Renal cortex interstitium (tissue), 15 donors: Measurements from ENCODE around the gene SMCHD1. TPM values are rescaled to one million over a fixed set of nuclear protein-coding genes. Genes with fewer than 3 reads are reported as not detected.

ENCODE experiments used
- DNase-seq, 11 donors: peaks; one replicate each; pipeline ENCODE4 v3.0.0-alpha.2; 2013; ENCODE audit warnings: low read depth in 9 of 11, low spot score in 4 of 11; ENCODE audit errors: extremely low read depth in 1 of 11
- long read RNA-seq, 16 experiments: transcript quantifications; one replicate each; lab custom pipeline, GENCODE V29; 2026
- polyA plus RNA-seq, 3 donors: library from polyadenylated mRNA; unstranded; fragments of 120-200 nt; gene quantifications; one replicate each; pipeline ENCODE4 v1.2.1, GENCODE V29; 2013; ENCODE audit not compliant: insufficient read length in 3 of 3

Gene SMCHD1
- 10 to 100 TPM; 62.5 to 77.0 (median 75.9) TPM for polyA plus RNA-seq
- long read RNA-seq, donor 1, partial matches to known transcripts = 6 of 6 reads
- long read RNA-seq, donor 1, other reads (novel, unspliced or antisense) = 0 of 6 reads
- long read RNA-seq, donor 2 = 0 reads
- long read RNA-seq, donor 3, partial matches to known transcripts = 48 of 49 reads
- long read RNA-seq, donor 3, other reads (novel, unspliced or antisense) = 0 of 49 reads
- long read RNA-seq, donor 4, partial matches to known transcripts = 0 of 2 reads
- long read RNA-seq, donor 4, other reads (novel, unspliced or antisense) = 0 of 2 reads
- long read RNA-seq, donor 5 = 0 reads
- long read RNA-seq, donor 6, partial matches to known transcripts = 16 of 17 reads
- long read RNA-seq, donor 6, other reads (novel, unspliced or antisense) = 0 of 17 reads
- long read RNA-seq, donor 7, partial matches to known transcripts = 49 of 51 reads
- long read RNA-seq, donor 7, other reads (novel, unspliced or antisense) = 0 of 51 reads
- long read RNA-seq, donor 8 = 0 reads
- long read RNA-seq, donor 9, partial matches to known transcripts = 15 of 16 reads
- long read RNA-seq, donor 9, other reads (novel, unspliced or antisense) = 0 of 16 reads
- long read RNA-seq, donor 10, partial matches to known transcripts = 30 of 33 reads
- long read RNA-seq, donor 10, other reads (novel, unspliced or antisense) = 0 of 33 reads
- long read RNA-seq, donor 11, partial matches to known transcripts = 23 of 25 reads
- long read RNA-seq, donor 11, other reads (novel, unspliced or antisense) = 0 of 25 reads
- long read RNA-seq, donor 12 = 0 reads
- long read RNA-seq, donor 13 = 0 reads
- long read RNA-seq, donor 14, partial matches to known transcripts = 13 of 13 reads
- long read RNA-seq, donor 14, other reads (novel, unspliced or antisense) = 0 of 13 reads
- long read RNA-seq, donor 15, partial matches to known transcripts = 6 of 6 reads
- long read RNA-seq, donor 15, other reads (novel, unspliced or antisense) = 0 of 6 reads
- long read RNA-seq, donor 16, partial matches to known transcripts = 56 of 58 reads
- long read RNA-seq, donor 16, other reads (novel, unspliced or antisense) = 0 of 58 reads

DNA sequence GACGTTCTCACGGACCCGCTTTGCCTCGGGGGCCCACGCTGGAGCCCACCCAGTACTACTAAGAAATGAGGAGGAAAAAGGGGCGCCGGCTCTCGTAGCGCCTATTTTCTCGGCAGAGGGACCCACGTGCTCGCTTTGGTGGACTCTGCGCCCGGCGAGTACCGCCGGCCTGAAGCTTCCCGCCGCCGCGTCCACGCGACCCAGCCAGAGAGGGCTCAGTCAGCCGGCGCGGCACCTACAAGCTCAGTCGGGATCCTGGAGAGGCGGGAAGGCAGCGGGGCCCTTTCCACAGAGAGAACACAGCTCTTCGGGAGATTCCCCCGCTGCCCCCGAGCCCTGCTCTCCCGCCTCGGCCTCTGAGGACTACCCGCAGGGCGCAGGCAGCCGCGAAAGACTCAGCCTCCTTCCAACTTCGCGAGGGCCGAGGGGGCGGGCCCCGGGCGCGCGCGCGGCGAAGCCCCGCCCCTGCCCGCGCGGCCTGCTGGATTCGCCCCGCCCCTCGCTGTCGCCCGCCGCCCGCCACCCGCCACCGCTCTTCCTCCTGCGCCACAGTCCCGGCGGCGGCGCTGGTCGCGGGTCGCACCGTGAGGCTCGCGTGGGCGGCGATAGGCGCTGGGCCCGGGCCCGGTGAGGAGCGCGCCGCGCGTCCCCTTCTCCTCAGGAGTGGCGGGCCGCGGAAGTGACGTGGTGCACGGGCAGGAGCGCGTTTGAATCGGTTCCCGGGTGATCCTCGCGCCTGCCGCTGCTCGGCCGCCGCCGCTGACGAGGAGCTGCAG lies at the start of gene SMCHD1:
Gene SMCHD1, plus strand, starts transcription at position 549 of the 776 bp plus-strand sequence. CDS start 350 bp downstream, outside the sequence.
- DNase-seq = peak in 9 of 11 donors; percentile 49 to 80 (median 75)

DNA sequence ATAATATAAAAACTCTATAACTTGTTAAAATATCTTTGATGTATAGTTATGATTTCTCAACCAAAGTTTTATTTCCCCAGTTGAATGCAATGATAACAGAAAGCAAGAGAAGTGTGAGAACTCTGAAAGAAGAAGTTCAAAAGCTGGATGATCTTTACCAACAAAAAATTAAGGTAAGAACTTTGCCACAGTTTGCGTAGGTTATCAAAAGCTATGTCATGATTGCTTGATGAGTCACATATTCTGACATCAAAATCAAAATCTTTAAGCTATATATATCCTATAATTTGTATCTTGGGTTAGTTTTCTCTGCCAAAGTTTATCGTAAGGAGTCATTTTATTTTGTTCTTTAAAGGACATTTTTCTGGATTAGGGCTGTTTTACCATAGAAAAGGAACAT lies 49.2 kb upstream of the SMCHD1 start:
- no peak for DNase-seq

DNA sequence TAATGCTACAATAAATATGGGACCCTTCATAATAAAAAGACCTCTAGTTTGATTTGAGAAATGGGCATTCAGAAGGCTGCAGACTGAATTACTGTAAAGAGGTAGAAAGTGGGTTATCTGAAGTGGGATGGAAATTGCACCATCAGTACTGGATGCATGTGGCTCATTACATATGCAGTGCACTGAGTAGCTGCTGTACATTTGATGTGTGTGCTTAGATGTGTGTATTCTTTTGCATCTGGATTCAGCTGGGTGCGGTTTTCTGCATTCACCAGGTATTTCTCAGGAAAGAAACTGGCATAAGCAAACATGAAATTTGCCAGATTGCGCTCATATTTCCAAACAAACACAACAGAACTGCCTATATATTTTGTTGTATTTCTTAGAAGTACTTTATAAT lies 45.9 kb upstream of the SMCHD1 start:
- no peak for DNase-seq

DNA sequence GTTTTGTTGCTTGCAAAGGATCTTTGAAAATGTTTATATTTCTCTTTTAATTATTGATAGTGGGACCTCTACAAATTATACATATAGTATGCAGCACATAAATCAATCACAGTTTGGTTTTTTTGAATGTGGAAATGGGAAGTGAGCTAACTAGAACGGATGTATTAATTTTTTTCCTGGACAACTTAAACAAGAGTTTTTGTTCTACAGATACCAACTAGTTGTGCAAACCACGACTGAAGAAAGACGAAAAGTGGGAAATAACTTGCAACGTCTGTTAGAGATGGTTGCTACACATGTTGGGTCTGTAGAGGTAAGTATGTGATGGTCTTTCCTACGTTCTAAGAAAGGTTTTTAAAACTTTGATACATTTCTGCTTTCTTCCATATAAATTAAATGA lies 45.0 kb upstream of the SMCHD1 start:
- no peak for DNase-seq

DNA sequence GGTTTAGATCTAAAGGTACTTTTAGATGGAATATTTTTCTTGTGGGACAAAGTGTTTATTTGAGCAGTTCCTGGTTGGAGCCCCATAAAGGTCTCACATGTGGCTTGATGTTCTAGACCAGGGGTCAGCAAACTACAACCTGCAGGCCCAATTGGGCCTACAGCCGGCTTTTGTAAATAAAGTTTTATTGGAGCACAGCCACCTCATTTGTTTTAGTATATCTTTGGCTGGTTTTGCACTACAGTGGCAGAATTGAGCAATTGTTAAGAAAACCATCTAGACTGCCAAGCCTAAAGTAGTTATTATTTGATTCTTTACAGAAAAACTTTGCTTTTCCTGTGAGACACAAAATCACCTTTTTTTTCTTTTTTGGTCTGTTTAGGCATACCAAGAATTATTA lies 42.5 kb upstream of the SMCHD1 start:
- DNase-seq = no peak

DNA sequence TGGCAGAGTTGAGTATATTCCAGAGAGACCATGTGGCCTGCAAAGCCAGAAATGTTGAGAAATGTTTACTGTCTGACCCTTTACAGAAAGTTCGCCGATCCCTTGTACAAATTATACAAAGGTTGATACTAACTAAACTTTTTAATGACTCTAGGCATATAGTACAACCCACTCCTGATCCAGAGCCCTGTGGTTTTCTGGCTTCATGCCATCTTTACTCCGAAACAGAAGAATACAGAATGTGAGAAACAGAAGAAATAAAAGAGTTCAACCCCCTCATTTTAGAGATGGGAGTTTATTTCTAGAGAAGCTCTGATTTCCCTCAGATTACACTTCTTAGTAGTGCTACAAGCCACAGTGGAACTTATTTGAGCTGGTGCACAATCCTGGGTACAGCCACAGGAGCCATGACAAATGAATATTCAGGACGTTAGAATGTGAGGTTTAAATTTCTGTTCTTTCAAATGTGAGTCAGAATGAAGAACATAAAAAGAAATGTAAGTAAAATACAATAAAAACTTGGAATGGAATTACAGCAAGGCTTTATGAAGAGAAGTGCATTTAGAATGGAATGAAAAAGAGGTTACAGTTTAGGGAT lies 38.0 kb upstream of the SMCHD1 start:
- DNase-seq = no peak

DNA sequence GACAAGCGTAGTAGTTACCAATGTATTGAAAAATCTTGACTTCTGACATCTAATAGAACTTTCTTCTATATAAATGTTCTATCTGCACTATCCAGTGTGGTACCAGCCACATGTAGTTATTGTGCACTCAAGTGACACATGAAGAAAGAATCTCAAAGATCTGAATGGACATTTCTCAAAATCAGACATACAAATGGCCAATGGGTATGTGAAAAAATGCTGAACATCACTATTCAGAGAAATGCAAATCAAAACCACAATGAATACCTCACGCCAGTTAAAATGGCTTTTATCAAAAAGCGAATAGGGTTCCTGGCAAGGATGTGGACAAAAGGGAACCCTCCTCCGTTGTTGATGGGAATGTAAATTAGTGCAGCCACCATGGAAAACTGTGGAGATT lies 37.5 kb upstream of the SMCHD1 start:
- DNase-seq = no peak

DNA sequence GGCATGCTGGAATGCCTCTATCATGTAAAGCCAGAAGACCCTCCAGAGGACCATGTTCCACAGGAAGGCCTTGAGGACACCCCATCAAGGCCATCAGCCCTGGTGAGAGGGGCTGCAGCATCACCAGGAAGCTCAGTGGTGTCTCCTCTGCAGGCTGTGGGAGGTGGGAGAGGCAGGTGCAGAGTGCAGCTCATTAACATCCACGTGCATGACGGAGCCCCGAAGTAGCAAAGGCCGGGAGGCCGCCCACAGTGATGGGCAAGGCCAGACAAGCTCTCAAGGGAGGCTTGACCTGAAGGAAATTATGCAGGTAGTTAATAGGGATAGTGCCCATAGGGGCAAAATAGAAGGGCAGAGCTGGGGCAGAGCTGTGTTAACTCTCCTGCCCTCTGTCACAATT lies 30.3 kb upstream of the SMCHD1 start:
- no peak for DNase-seq

DNA sequence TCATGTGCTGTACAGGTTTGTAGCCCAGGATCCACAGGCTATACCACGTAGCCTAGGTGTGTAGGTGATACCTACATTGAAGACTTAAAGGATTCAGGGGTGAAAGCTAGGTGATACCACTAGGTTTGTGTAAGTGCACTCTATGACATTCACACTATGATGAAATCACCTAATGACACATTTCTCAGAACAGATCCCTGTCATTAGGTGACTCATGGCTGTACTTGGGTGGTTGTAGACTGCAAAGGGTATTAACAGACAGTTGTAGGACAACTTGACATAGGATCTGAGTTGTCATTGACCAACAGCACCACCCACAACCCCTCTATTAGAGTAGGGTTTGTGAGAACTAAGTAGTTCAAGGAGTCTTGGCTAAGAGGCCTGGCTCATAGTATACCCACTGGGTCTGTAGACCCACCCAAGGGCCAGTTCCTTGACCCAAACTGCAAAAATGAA lies 27.7 kb upstream of the SMCHD1 start:
- DNase-seq = no peak

DNA sequence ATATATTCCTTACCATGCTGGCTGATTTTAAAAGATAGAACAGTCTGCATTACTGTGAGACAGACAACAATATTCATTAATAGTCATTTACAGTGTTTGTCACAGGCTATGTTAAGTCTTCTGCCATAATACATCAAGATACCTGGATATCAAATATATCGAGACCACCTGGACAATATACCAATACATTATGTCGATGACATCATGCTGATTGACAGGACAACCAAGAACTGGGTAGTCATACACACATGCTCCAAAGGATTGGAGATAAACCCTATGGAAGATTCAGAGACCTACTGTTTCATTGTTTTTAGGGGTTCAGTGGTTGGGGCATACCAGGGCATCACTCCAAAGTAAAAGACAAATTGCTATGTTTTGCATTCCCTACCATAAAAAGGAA lies 26.5 kb upstream of the SMCHD1 start:
- no peak for DNase-seq

DNA sequence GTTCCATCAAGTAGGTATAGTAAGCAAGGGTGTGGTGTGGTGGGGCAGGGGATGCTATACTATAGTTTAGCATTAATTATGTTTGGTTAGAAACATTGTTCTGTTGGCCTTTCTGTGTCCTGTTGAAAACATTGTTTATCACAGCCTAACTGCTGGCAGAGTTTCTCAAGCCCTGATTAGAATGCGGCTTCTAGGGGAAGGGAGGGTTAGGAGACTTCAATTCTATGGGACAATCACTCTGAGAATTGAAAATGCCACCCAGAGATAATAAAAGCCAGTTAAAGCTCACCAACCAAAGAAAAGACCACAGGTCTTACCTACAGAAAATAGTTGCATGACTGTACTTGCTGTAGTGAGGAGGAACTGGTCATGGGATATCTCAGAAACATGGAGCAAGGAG lies 19.9 kb upstream of the SMCHD1 start:
- no peak for DNase-seq

DNA sequence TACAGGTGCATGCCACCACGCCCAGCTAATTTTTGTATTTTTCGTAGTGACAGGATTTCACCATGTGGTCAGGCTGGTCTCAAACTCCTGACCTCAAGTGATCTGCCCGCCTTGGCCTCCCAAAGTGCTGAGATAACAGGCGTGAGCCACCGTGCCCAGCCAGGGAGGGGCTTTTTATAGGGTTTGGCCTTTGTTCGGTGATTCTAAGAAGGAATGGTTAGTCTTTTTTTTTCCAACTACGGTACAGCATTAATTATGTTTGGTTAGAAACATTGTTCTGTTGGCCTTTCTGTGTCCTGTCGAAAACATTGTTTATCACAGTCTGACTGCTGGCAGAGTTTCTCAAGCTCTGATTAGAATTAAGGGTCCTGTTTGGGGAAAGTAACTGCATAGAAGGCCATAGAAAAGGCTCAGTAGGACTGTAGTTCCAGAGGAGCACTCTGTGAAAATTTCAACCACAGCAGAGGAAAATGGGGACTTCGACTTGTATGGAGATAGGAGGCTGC lies 19.3 kb upstream of the SMCHD1 start:
- DNase-seq = peak in 6 of 11 donors; percentile 12 to 24 (median 14)

DNA sequence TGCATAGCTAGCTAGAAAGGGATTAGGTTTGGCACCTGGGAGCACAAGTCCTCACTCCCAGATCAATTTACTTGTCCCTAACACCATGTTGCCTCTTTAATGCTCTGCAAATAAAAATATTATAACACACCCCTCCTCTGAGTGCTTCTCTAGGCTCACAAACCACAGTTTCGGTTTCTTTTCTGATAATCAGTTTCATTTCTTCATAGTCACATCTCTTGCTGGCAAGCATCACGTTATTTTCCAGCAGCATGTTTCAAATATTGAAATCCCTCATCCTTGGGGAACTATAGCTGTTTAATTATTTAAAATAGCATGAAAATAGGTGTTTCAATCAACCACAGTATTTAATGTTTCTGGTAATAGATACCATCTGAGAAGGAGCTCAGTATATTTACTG lies 13.9 kb upstream of the SMCHD1 start:
- DNase-seq = no peak

DNA sequence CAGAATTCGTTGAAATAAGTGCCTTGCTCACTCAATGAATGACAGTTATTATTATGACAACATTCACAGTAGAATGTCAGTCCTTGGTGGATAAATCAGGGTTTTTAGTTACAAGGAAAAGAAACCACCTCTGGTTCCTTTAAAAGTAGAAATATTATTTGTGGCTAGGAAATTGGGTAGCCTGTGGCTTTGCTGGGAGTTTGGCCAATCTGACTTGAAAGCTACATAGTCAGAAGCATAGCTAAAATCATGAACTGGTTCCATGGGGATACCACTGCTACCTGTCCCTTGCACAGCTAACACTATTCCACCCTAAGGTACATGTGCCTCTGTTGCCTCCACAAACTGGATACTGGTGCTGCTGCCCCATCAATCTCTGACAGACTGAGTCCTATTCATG lies 12.8 kb upstream of the SMCHD1 start:
- DNase-seq = no peak

DNA sequence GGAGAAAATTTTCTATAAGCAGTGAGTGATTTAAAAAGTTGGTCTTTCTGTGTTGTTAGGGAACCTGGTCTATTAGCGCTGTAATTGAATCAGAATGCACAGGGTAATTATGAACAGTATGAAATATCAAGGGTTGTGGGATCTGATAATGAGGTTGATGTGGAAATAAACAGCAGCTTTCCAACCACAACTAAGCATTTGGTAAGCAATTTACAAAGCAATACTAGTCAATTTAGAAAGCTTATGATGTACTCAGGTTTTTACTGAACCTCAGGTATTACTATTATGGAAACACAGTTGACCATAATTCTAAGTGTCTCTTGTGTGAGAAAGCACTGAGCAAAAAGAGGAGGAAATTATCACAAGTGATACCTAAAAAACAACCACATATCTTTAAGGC lies 11.0 kb upstream of the SMCHD1 start:
- DNase-seq = no peak

DNA sequence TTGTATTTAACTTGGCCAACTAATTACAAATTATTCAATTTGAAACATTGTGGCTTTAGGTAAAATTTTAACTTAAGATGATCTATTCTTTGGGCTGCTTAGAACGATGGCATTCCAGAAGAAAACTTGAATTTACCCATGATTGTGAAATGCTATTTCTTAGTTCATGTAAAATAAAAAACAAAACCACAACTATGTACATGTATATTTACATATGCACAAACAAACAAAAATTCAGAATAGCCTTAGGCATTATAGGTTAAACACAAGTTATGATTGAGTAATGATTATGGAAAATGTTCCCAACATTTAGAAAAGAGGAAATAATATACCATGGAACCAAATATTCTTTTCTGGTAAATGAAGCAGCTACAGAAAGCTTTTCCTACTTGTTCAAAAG lies 3.5 kb upstream of the SMCHD1 start:
- DNase-seq = no peak

DNA sequence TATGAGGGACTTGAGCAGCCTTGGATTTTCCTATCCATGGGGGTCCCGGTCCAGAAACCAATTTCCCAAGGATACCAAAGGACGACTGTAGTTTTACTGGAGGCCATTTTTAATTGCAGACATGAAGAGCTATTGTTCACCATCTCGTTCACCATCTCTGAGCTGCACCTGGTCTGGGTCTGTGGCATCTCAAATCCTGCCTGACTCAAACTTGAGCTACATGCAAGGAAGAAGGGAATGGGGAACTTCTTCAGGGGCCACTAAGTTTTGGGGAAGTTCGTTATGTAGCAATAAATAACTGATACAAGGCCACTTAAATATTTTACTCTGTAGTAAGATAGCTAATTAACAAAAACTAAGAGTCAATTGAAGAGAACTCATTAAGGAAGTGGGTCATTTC lies 2.1 kb upstream of the SMCHD1 start:
- no peak for DNase-seq

DNA sequence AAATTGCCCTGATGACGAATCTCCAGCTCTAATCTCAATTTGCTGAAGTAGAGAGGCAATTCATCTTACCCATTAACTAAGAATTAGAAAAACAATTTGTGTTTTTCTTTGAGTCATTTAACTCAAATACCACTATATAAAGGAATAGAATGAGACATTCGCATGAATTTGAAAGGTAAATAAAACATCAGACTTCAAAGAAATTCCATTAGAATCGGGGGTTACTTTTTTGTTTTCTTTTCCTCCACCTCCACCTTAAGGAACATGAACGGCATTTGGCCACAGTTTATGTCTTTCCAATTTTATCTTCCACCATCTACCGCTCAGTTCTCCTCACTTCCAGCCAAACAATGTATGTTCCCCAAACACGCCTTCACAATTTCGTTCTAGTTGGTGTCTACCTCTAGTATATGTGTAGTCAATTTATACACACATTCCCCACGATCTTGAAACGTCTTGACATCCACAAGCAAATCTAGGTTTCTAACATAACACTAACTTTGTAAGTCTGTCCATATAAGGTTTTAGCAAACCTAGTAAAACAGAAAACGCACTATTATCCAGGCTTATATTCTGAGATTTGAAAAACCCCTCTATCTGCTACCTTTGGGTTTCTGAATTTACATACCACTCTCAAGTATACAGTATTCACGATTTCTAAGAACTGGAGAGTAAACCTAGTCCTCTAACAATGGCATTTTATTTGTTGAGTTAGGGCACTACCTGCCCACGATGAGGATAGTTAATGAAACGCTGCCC lies 1.2 kb upstream of the SMCHD1 start:
- DNase-seq = peak in 5 of 11 donors; percentile 10 to 53 (median 28)
